G401 (cell line): ENCODE results near the gene DUSP9. TPM values are rescaled to one million over a fixed set of nuclear protein-coding genes. Genes with fewer than 3 reads are reported as not detected.
"Not testable (repeated sequence)": the region's sequence is repeated elsewhere in the genome, so short reads cannot be mapped to it uniquely, and the experiment has no call there.

Experiments
- DNase-seq: peaks from one replicate; pipeline ENCODE4 v3.0.0-alpha.2; 2015; ENCODE audit warnings: low spot score
- in situ Hi-C: cut with HindIII; loops from 2 replicates; pipeline ENCODE4 v1.10.0; 2016; ENCODE audit warnings: low sequenced_read_pairs, mixed read lengths
- total RNA-seq: library from RNA; depleted of rRNA; stranded (reverse); fragments of >200 nt; shearing (Covaris generic); gene quantifications from 2 replicates; pipeline ENCODE4 v1.2.3, GENCODE V29; 2014

DUSP9 gene
- total RNA-seq, 1 experiment from 2014 or later, result 0.20 TPM

- in situ Hi-C loops, result no loop called here
- no peak for DNase-seq
Measured at GRCh38 chrX:153669174-153669890, 22.3 kb downstream of the DUSP9 start.

DNA sequence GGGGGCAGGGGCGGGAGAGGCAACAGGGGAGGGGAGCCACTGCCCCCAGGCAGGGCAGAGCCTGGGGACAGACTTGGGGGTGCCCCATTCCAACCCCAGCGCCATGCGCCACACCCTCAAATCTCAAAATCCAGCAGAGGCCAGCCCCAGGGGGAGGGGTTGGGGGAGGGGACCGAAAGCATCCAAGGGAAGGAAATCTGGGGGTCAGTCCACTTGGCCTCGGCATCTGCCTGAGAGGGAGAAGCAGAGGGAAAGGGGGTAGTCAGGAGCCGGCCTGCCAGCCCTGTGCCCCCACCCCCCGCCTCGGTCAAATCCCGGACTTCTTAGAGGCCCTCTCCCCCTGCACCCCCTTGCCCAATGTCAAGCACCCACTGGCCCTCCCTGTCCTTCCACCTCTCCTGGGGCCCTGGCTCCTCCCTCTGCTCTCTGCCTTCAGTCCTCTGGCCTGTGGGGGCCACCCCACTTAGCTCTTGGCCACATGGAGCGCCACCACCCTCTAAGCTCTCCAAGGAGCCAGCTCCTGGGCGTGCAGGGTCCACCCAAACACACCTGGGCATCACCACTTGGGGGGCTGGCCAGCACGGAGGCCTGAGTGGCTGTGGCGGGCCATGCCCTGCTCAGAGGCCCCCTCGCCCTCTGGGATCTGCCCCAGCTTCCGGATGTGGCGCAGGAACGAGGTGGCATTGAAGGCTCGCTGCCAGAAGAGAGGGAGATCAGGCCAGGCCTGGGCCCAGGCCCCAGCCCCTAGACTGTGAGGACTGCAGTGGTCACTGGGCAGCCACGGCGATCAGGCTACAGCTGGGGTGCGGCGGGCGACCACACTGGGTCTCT lies 23.1 kb downstream of the DUSP9 start:
- in situ Hi-C loops, result no loop called here
- DNase-seq, result no peak

DNA sequence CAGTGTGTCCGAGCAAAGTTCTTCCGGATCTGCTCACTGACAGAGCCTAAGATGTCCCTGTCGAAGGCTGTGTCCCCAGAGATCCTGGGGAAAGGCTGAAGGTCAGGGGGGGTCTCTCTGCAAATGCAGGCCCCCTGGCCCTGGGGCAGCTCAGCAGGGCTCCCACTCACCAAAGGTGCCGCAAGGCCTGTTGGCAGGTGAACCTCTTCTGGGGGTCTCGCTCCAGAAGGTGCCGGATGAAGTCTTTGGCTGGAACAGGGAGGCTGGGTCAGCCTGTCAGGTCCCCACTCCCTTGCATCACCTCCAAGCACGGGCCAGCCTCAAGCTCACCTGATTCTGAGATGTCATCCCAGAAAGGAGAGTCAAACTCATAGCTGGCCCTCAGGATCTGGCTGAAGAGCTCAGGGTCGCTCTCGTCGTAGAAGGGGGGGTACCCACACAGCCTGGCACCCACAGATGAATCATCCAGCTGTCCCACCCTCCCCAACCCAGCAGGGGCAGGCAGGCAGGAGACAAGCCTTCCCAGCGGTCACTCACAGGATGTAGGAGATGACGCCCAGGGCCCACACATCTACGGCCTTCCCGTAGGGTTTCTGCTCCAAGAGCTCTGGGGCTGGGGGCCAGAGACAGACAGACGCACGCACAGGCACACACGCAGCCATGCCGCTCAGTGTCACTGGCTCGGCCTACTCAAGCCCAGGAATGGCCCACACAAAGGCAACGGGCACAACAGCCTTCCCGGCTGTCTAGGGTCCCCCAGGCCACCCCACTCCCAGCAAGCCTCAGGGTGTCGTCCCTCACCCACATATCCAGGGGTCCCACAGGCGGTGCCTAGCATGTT lies 24.0 kb downstream of the DUSP9 start:
- no peak for DNase-seq
- in situ Hi-C loops, result no loop called here

DNA sequence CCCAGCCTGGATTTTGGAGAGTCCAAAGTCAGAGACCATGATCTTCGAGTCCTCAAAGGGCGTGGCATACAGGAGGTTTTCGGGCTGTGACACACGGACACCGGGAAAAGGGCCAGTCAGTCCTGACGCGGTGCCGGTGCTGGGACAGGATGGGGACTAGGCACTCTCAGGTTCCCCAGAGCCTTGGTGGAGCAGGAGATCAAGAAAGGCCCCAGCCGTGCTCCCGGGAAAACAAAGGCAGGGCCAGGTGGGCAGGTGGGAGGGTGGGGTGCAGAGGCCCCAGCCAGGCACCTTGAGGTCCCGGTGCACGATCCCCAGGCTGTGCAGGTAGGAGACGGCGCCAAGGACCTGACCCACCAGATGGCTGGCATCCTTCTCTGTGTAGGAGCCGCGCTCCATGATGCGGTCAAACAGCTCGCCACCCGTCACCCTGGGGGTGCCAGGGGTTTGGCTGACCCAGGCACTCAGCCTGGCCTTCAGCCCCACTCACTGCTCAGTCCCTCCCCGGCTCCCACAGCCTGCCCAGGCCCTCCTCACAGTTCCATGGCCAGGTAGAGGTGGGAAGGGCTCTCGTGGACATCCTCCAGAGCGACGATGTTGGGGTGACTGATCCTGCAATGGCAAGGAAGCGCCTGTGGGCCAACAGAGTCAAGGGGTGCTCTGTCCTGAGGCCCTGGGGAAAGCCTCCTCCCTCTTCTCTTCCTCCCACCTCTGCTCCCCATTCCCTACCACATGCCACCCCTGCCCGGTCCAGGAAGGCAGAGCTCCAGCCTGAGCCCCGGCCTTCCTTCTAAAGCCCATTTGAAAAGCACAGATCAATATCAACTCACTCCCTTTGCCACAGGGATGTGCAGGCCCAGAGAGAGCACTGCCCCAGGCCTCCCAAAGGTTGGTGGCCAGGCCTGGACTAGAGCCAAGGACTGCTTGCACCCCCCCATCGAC lies 24.9 kb downstream of the DUSP9 start:
- in situ Hi-C loops, result no loop called here
- no peak for DNase-seq

DNA sequence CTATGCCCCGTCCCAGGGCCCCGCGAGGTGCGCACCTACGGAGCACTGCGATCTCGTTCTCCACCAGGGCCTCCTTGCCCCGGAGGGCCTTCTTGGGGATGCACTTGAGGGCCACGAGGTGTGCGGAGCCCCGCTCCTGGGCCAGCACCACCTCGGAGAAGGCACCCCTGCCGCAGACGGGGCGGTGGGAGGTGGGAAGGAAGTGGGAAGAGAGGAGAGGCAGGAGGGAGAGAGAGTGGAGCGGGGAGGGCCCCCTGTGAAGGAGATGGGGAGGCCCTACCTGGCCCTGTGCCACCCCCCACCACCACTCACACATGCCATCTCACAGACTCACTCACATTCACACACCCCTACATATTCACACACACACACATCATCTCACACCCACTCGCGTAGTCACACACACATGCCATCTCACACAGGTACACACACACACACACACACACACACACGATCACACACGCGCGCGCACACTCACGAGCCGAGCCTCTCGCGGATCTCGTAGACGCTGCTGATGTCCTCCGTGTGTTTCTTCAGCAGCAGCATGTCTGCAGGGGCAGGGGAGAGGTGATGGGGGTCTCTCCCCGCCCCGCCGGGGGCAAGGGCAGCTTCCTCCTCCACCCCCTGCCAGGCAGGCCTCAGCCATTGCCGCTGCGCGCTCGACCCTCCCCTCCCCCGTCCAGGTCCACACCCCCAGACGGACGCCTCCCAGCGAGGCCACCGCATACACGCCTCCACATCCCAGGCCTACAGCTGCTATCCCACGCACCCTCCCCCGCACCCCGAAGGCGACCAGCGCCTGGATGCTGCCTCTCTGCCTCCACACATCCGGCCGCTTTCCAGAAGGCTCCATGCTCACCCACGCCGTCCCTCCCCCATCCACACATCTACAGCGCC lies 25.8 kb downstream of the DUSP9 start:
- no peak for DNase-seq
- in situ Hi-C loops, result no loop called here

DNA sequence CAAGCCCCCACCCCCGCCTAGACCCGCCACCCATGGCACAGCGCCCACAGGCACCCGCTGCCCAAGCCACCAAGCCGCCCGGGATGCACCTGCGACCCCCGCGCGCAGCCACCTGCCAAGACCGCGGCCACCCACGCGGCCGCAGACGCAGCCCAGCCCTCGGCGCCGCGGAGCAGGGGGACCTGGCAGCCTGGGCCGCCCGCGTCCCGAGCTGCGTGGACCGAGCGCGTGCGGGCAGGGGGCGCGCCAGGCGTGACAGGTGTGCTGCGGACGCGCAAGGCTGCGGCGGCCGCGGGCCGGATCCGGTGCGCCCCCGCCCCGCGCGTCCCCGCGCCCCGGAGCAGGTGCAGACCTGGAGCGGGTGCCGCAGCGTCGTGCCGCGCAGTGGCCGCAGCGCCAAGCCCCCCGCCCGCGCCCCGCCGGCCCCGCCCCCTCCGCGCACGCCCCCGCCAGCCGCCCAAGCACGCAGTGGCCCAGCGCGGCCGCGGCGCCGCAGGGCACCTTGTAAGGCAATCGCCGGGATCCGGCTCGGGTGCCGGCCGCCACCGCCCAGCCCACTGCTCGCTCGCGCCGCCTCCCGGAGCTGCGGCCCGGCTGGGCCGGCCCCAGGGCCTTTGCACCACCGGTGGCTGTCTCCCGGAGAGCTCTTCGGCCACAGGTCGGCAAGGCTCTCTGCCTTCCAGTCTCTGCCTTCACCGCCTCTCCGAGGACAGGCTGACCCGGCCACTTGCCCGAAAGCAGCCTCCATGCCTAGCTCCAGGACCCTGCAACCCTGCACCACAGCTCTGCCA lies 26.6 kb downstream of the DUSP9 start, which contains the start of gene PNCK:
PNCK (minus strand) TSS at position 386 of the 791 bp plus-strand sequence. CDS start 737 bp downstream, outside the sequence.
- no peak for DNase-seq
- in situ Hi-C loops, result no loop called here

GRCh38 chrX:153674219-153674851 lies 27.3 kb downstream of the DUSP9 start:
- in situ Hi-C loops, result no loop called here

GRCh38 chrX:153681175-153681574 lies 34.2 kb downstream of the DUSP9 start:
- DNase-seq, result no peak
- in situ Hi-C loops, result no loop called here

More at GRCh38 chrX:153674219-153674851, 27.3 kb downstream of the DUSP9 start:
- DNase-seq, result no peak

- in situ Hi-C loops, DNase-seq: not testable (repeated sequence)
Measured at GRCh38 chrX:153683486-153683885, 36.5 kb downstream of the DUSP9 start.

- in situ Hi-C loops, result no loop called here
- DNase-seq, result no peak
Measured at GRCh38 chrX:153684467-153685155, 37.6 kb downstream of the DUSP9 start.

DNA sequence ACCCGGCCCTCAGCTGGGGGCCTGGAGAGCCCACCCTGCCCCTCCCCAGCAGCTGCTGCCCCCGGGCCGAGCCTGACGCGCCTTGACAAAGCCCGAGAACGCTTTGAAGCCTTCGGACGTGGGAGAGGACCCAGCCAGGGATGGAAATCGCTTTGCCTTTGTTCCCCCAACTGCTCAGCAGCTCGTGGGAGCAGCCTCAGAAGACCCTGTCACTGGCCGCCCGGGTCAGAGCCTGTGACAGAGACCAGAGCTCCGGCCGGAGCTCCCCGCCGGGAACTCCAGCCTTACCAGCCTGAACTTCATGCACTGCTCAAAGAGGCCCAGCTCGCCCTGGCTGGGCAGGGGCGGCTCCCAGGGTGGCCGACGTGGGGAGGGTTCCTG lies 38.1 kb downstream of the DUSP9 start:
- no peak for DNase-seq
- in situ Hi-C loops, result no loop called here

DNA sequence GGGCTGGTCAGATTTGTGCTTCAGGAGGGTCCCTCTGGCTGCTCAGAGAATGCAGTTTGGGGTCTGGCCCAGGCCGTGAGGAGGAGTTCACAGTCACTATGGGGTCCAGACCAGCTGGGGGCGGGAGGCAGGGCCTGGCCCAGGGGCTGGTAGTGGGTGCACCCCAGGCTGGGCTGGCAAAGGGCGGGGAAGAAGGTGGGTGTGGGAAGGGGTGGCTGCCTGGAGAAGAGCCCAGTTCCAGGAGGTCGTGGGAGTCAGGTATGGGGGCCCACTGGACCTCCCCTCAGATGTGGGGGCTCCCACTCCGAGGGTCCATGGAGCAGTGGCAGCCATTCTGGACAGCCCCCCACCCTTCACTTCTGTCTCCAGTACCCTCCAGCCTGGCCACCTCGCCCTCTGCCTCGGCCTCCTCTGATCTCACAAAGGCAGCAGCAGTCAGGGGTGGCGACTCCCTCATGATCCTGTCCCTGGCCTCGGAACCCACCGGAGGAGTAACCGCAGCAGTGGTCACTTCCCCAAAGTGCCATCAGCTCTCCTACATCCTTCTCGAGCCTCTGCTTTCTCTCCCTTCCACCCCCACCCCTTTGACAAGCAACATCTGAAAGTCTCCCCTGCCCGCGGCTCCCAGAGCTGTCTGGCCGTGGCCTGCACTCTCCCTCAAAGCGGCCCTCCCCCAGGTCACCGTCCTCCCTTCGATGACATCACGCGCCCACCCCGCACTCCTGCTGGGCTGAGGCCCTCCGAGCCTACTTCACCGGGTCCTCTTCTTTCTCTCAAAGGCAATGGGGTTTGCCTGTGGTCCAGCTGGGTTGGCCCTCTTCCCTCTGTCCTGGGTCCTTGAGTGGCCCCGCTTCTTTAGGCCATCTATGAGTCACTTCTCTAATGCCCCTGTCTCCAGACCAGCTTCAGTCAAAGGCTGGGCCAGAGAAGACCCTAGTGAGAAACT lies 39.0 kb downstream of the DUSP9 start:
- in situ Hi-C loops, result no loop called here
- DNase-seq, result no peak

GRCh38 chrX:153686711-153687110 lies 39.7 kb downstream of the DUSP9 start:
- in situ Hi-C loops, result no loop called here
- no peak for DNase-seq

DNA sequence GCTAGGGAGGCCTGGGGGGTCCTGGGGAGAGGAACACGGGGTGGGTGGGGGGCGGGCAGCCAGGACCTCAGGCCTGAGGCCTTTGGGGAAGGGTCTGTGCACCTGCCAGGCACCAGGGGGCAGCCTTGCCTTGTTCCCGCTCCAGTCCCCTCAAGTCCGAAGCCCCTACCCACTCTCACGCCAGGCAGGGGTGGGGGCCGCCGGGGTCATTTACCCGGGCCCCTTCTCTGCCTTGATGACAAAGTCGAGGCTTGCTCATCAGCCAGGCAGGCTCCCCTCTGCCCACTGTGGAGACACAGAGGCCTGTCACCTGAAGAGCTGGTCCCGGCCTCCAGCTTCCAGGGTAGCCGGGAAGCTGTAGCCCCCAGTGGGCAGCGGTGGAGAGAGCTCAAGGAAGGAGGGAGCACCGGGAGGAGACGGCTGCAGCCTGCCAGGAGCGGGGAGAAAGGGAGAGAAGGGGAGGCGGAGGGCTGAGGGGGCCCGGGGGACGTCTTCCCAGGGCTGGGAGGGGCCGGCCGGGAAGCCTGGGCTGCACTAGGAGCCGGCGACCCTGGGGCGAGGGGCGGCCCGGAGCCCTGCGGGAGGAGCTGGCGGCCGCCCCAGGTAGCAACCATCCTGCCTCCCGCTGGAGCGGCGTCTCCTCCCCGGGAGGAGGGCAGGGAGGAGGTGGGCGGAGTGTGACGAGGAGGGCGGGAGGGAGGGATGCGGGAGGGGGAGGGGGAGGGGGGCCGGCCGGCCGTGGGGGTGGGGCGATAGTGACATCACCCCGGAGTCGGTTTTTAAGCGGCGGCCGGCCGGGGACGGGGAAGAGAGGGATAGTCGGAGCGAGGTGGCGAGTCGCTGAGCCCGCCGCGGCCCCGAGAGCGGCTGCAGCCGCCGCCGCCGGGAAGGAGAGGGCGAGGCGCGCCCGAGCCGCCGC lies 40.4 kb downstream of the DUSP9 start, which contains the start of gene SLC6A8:
SLC6A8 (plus strand) TSS at position 806 of the 919 bp plus-strand sequence. CDS start 649 bp downstream, outside the sequence.
- in situ Hi-C loops, result no loop called here
- peak; percentile 80 for DNase-seq
